ENCODE data around the gene TH.
"Not testable (repeated sequence)": the region's sequence is repeated elsewhere in the genome, so short reads cannot be mapped to it uniquely, and the experiment has no call there.

The TH gene

DNA sequence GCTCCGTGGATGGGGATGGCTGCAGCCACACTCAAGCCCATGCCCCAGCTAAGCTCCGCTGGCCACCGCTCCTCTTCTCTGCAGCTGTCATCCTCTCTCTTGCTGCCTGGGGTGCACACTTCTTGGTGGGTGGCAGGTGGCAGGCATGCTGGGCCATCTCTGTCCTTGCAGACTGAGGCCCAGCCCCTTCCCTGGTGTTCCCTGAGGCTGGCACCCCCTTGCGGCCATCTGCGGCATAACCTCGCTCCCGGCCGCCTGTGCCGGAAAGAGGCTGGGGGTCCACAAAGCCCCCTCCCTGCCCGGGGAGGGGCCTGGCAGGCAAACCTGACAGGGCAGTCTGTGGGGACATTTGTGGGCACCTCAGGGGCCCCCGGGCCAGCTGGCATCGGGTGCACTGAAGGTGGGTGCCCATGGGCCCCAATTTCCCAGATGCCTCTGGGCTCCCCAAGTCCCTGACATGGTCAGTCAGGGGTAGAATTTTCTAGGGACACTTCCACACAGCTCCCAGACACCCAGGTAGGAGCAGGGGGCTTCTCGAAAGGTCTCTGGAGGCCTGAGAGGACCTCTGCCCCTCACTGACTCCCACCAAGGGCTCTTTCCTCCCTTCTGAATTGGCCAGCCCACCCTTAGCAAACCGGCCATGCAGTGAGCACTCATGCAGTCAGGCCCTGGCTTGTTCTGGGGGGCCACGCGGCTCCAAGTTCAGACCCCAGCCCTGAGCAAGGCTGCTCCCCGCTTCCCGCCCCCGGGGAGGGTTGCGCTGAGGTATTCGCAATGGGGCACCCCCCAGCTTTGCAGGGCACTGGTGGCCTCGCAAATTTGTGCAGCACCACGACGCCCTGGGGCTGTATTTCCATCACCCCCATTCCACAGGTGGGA, 23.5 kb upstream of the TH start:
- DNase-seq = peak in 4 of 5 experiments; percentile 22 to 43 (median 24)

DNA sequence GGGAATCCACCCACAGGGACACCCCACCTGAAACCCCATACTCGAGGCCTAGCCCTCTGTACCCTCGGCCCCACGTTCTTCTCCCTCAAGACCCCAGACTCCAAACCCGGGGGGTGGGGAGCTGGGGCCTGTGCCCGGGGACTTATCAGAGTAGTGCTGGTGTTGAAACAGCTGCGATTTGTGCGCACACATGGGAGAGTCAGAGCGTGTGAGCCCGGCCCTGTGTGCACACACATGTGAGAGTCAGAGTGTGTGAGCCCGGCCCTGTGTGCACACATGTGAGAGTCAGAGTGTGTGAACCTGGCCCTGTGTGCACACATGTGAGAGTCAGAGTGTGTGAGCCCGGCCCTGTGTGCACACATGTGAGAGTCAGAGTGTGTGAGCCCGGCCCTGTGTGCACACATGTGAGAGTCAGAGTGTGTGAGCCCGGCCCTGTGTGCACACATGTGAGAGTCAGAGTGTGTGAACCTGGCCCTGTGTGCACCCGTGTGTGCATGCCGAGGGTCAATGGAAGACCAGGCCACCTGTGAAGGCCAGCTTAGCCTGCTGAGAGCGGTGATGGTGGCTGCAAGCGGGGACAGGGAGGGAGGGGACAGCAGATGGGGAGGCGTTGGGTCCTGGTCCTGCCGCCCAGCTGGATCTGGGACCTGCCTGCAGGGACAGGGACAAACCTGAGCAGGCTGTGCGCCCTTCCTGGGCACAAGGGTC, 22.4 kb upstream of the TH start:
- not testable (repeated sequence) for DNase-seq

DNA sequence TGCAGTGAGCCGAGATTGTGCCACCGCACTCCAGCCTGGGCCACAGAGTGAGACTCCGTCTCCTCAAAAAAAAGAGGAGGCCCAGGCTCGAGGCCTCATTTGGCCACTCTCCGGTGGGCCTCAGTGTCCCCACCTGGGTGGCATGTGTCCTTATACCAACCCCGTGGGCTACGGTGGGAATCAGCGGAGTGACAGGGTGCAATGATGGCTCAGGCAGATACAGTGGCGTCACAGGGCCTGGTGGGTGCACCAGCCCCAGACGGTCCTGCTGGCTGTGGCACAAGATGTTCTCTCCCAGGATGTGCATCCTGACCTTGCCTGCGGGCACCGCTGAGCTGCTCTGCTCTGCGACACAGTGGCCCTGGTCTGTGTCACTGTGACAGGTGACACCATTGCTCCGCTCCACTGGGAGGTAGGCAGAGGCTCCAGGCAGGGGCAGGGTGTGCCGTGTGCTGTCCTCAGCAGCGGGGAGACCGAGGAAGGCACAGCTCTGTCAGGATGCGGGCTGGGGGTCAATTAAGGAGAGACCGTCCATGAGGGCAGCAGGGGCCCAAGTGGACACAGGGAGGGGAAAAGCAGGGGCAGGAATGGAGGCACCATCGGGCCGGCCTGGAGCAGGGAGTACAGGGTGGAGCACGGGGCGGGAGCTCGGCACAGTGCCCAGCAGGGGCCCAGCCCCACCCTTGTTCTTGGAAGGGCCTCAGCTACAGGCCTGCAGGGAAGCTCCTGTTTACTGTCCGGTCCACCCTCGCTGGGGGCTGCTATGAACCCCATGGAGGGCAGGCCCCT, 21.7 kb upstream of the TH start:
- DNase-seq = no peak

DNA sequence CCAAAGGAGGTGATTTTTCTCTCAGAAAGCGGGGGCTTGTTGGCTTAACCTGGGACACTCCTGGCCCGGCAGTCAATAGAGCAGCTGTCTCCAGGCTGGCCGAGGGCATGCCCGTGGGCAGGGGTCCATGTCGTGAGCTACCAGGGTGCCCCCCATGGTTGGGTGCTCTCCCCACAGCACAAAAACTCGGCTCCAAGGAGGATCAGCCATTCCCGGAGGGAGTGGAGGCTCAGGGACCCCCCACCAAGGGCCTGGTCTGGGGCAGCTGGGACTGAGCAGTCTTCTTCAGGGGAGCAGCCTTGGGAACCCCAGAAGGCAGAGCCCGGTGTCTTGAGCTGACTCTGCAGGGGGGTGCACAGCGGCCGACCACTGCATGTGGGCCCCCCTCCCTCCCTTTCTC, 20.8 kb upstream of the TH start:
- DNase-seq = no peak

DNA sequence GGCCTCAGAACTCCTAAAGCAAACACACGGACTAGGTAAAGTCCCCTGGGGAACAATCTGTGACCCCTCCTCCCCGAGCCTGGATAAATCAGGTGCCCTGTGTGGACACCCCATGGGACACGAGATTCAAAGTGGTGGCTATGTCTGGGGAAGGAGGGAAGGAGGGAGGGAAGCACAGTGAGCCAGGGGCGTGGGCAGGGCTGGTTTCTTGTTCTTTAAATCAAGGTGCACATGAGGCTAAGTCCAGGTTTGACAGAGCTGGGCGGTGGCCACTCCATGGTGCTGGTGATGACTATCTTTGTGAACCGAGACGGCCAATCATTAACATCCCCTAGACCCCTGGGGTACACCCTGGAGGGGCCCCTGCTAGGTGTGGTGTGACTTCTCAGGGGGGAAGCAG, 20.3 kb upstream of the TH start:
- DNase-seq = no peak

DNA sequence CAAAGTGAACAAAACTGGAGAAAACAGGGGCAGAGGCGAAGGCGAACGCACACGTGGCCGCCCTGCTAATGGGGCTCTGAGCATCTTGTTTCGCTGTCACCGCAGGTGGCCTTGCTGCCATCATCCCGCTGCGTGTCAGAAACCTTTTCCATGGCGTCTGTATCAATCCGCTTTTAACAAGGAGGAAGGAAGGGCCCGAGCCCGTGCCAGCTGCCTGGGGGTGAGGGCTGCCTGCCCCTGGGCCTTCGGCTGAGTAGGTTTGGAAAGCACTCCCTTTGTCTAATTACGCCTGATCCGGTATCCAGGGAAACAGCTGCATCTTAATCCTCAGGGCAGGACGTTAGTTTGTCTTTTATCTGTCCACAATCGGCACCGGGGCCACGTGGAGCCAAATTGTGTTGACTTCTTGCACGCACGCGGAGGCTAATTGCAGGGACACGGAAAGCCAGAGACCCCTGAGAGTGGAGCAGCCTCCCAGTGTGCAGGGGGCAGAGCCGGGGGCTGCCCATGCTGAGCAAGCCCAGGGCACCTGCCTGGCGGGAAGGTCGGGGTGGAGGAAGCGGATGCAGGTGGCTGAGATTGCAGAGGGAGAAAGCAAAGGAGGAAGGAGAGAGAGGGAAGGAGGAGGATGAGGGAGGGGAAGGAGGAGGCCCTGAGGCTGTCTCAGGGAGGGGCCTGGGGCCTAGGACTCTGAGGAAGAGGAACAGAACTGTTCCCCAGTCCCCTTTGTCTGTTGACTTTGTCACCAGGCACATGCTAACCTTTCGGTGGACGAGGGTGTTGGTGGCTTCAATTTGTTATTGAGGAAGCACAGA, 19.2 kb upstream of the TH start:
- no peak for DNase-seq

DNA sequence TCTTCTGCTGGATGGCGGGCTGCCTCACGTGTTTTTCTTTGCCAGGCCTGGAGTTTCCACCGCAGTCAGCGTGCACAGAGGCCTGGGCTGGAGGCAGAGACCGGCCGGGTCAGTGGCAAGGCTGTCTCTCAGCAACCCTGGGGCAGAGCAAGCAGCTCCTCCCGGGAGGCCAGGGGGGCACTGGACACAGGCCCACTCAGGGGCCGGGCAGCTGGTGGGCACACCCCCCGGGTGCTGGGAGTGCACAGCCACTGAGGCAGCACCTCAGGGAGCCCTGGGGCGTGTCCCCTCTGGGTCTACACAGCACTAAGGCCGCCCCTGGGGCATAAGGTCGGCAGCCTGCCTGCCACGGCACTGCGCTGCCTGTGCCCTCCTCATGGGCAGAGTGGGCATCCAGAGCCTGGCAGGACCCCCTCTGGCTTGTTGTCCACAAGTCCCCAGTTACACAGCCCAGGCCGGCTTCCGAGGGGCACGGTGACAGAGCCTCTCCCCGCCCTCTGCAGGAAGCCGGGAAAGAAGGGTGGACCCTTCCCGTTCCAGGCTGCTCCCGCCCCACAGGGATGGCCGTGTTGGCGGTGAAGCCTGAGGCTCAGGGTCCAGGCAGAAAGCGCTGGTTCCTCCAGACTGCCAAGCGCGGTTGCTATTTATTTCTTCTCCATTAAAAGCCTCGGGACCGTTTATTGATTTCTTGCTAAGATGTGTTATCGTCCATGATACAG, 18.5 kb upstream of the TH start:
- no peak for DNase-seq

DNA sequence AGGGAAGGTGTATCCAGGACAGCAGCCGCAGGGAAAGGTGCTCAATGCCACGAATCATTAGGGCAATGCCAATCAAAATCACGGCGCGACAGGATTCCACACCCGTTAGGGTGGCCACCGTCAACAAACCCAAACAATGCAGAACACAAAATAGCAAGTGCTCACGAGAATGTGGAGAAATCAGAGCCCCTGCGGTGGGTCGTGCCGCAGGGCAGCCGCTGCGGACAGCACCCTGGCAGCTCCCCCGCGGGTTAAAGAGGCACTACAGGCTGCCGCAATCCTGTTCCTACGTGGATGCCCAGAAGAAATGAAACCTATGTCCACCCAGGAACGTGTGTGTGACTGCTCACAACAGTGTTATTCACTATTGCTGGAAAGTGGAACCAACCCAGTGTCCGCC, 17.1 kb upstream of the TH start:
- no peak for DNase-seq

DNA sequence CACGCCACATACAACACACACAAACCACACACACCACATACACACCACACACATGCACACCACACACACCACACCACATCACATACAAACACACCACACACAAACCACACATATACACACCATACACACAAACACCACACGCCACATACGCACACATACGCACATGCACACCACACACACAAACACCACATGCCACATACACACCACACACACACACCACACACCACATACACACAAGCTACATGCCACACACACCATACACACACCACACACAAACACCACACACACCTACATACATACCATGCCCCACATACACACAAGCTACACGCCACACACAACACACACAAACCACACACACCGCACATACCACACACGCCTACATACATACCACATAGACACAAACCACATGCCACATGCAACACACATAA, 15.7 kb upstream of the TH start:
- no peak for DNase-seq

DNA sequence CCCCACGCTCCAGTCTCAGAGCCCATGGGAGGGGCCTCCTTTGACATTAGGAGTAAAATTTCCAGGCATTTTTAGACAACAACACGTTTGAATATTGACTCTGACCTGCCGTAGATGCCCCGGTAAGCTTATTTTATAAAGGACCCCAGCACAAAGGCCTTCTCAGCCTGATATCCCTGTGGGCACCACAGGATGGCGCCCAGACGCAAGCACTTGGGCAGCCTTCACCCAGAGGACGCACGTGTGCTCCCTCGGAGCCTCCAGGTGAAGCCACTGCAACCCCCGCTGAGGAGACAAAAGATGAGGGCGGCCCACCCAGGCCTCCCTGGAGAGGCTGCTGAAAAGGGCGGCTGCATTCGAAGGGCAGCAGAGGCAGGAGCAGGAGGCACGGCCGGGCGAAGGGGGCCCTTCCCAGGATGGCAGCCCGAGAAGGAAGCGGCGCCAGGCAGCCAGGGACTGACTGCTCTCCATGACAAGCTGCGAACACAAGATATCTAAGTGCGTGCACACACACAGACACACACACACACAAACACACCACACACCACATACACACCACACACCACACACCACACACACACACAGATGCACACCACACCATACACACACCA, 15.2 kb upstream of the TH start:
- peak in 4 of 5 experiments; percentile 14 to 37 (median 16) for DNase-seq

DNA sequence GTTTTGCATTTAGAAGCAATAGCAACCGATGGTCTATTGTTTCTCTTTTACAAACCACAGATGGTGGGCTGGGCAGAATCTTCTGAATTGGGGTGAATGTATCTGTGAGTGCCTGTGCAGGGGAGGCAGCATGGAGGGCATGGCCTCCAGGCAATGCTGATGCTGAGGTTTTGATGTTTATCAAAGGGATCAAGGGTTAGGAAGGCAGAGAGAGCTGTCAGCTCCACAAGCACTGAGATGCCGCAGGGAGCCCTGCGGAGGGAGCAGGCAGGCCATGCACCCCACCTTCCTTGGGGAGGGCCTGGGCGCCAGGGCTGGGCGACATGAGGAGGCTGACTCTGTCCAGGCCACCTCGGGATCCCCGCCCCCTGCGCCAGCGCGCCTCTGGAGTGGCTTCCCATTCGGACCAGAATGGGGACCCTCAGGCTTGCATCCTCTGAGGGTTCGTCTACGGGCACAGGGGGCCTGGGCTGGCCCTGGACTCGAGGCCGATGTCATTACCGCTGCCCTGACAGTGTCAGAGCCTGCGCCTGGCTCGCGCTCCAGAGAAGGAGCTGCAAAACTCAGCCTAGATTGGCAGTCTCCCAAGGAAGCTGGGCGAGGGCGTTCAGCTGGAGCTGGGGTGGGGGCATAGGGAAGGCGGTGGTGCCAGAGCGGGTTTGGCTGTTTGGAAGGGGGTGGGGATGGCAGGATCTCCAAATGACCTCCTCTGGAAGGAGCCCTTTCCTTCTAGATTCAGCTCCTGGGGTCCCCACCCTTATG, 13.9 kb upstream of the TH start:
- no peak for DNase-seq

DNA sequence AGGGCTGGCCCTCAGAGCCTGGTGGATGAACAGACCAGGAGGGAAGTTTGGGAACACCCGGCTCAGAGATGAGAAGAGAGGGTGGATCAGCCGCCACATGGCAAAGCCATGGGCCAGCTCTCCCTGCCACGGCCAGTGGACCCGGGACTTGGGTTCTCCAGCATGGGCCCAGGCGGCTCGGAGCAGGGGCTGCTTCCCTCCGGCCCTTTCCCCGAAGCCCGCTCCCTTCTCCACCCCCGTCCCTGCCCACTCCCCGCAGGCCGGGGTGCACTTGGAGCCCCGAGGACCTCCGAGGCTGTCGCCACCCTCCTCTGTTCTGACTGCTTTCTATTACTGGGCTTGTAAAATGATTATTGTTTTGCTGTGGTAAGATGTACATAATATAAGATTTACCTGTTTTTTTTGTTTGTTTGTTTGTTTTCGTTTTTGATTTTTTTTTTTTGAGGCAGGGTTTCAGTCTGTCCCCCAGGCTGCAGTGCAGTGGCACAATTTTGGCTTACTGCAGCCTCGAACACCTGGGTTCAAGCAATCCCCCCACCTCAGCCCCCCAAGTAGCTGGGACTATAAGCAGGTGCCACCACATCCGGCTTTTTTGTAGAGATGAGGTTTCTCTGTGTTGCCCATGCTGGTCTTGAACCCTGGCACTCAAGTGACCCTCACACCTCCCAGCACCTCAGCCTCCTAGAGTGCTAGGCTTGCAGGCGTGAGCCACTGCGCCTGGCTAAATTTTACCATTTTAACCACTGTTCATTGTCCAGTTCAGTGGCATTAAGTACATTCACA, 11.3 kb upstream of the TH start:
- DNase-seq = no peak

DNA sequence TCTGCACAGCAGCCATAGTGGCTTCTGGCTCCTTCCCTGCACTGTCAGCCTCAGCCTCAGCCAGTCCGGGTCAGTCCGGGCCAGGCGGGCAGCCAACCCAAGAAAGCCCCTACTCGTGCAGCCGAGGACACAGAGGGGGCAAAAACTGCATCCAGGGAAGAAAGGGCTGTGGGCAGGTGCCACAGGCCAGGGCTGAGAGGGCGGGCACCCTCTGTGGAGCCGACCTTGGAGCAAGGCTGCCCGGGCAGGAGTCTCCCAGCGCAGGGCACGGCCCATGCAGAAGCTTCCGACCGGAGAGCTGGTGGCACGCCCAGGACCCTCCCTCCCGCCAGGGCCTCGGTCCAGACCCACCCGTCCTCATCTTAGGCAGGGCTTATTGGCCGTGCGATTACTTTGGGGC, 10.5 kb upstream of the TH start:
- no peak for DNase-seq

DNA sequence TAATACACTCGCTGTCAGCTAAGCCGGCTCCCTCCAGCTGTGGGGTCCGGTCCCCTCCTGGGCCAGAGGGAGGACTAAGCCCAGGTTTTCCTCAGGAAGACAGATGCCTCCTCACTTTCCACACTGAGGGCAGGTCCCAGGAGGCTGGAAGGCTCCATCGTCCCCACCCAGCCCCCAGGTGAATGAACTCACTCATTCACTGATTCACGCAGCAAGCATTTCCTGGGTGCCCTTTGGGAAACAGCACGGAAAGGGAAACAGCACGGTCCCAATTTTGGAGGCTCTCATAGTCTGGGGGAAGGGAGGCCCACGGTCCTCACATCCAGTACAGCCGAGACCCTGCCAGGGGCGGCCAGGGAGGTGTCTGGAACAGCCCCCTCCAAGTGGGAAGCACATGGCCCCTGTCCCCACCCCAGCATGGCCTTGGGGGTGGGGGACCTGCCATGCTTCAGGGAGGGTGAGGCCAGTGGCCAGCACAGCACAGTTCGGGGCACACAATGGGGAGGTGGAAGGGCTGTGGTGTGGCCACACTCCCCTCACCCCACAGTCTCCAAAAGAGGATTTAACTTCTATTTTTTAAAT, 9.3 kb upstream of the TH start:
- no peak for DNase-seq

DNA sequence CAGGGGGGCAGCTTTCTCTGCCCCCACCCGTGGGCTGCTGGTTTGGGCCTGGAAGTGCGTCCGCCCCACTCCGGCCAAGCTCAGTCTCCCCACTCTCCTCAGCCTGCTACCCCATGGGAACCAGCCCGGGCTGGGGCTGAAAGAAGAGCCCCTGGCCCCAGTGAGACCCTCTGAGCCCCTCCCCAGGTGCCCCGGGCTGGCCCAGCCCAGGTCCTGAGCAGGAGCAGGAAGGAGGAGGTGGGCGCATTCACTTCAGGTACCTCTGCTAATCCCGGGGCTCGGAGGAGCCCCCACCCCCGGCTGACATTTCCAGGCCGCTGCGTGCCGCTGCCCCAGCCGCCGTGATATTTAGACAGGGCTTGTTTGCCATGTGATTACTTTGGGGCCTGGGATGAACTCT, 8.7 kb upstream of the TH start:
- DNase-seq = no peak

DNA sequence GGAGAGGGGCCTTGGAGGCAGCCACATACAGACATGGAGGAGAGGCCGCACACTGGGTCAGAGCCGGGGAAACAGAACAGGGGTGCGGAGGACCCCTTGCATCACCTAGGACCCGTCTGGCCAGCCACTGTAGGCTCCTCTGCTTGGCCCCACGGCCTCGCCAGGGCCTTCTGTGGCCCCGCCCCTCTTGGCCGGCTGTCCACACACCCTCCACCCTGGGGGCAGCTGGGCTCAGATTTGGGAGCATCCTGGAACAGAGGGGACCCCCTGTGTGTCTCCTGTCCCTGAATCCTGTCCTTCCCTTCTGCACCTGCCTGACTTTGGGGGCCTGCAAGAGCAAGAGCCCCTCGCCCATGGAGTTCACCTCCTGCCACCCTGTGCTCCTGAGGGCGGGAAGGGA, 7.9 kb upstream of the TH start:
- no peak for DNase-seq

DNA sequence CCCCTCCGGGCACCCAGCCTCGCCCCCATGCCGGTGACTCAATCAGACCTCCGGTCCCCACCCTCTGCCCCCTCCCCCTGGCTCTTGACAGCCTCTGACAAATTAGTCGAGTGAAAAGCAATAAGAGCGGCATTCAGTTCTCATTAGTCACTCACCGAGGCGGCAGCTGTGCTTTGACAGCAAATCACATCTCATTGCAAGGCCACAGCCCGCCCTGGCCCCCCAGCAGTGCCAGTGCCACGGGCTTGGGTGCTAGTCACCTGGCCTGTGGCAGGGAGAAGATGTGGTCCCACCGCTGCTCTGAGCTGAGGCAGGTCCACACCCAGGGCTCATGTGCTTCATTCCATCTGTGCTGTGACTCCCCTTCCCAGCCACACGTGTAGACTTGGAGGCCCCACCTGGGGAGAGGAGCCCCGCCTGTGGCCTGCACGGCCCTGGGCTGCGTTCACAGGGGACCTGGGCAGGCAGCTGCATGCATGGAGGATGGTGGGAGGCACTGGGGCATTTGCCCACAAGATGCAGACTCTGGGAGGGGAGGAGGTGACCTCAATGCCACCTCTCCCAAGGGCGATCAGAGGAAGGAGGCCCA, 7.4 kb upstream of the TH start:
- no peak for DNase-seq

DNA sequence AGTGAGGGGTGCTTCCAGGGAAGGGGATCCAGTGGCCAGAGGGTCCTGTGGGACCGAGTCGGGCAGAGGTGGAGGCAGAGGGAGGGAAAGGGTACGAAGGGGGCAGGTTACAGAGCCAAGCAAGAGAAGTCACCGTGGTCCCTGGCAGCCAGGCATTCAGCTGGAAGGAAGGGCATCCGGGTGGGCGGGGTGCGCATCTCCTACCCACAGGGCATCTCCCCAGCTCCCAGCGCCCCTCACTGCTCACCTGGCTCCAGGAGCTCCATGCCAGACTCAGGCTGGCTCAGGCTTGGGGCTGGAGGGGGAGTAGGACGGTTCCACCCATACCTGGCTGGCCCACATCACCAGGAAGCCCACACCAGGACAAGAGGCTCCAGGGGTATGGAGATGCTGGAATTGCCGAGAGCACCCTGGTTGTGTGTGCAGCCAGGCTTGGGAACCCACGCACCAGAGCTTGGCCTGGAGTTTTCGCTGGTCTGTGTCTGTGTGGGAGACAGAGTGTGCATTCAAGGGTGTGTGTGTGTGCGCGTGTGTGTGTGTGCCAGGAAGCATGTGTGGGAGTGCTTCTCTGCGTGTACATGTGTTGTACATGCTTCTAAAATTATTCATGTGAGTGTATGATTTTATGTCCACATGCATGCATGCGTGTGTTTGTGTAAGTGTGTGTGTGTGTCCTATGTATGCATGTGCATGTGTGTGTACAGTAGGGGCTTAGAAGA, 6.6 kb upstream of the TH start:
- not testable (repeated sequence) for DNase-seq

Data from T-helper 2 cell (primary cell).